GM13976 (cell line): ENCODE data around the gene NTHL1.

Experiments used
- DNase-seq: peaks from one replicate; pipeline ENCODE4 v3.0.0; 2012; ENCODE audit warnings: low spot score
- in situ Hi-C: fragments of 300-500 bp; cut with MboI; formaldehyde crosslinking; loops from one replicate; pipeline ENCODE4 v1.12.0; 2022; ENCODE audit warnings: low sequenced_read_pairs, mixed read lengths, inconsistent platforms; ENCODE audit not compliant: unreplicated experiment
- TF ChIP-seq, protein P1 (sequence below): IDR thresholded peaks from 2 replicates; pipeline ENCODE4 v1.5.1; 2012; ENCODE audit warnings: borderline replicate concordance, mild to moderate bottlenecking; ENCODE audit not compliant: insufficient read depth; ENCODE audit errors: extremely low read depth, missing control alignments, control extremely low read depth

NTHL1 gene

DNA sequence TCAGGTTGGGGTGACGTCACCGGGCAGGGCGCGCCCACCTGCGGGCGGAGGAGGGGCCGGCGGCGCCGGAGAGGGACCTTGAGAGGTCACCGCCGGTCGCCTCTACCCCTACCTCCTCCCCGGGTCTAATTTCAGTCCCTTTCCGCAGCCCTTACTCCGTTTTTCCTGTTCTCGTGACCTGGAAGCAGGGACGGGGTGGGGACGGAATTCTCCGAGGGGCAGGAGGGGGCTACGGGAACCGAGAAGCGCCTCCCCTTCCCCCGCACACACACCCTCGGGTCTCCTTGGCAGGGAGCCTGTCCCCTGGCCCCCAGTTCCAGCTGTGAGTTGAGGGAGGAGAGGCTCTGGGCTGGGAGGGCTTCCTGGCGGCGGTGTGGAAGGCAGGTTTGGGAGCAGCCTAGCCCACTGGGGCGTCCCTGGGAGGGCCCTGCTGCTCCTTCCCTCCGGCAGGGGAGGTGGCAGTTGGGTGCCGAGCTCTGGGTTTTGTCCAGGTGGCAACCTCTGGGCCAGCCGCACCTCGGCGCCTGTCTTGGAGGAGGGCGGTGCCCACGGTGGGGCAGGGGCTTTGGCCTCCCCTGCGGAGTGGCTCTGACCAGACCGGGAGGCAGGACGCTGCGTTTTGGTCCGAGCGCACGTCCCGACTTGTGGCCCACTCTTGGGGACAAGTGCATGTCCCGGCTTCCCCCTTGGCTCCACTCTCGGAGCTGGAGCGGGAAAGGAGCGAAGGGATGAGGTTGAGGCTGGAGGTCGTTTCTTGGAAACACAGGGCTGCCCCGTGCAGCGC lies 57.1 kb downstream of the NTHL1 start:
- TF ChIP-seq, protein P1, sequence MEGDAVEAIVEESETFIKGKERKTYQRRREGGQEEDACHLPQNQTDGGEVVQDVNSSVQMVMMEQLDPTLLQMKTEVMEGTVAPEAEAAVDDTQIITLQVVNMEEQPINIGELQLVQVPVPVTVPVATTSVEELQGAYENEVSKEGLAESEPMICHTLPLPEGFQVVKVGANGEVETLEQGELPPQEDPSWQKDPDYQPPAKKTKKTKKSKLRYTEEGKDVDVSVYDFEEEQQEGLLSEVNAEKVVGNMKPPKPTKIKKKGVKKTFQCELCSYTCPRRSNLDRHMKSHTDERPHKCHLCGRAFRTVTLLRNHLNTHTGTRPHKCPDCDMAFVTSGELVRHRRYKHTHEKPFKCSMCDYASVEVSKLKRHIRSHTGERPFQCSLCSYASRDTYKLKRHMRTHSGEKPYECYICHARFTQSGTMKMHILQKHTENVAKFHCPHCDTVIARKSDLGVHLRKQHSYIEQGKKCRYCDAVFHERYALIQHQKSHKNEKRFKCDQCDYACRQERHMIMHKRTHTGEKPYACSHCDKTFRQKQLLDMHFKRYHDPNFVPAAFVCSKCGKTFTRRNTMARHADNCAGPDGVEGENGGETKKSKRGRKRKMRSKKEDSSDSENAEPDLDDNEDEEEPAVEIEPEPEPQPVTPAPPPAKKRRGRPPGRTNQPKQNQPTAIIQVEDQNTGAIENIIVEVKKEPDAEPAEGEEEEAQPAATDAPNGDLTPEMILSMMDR = no peak
- DNase-seq = peak; percentile 68
- in situ Hi-C loops = no loop called here

DNA sequence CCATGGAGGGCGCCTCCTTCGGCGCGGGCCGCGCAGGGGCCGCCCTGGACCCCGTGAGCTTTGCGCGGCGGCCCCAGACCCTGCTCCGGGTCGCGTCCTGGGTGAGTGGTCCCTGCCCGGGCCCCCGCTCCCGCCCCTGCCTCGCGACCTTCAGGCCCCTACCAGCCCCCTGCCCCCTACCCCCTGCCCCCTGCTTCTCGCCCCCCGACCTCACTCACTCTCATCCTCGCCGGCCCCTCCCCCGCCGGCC lies 57.6 kb downstream of the NTHL1 start:
- no peak for DNase-seq
- TF ChIP-seq, protein P1 = no peak
- in situ Hi-C loops = no loop called here
